Mammary epithelial cell (primary cell): ENCODE results near the gene TMC4.

Experiments used
- EZH2 ChIP-seq: IDR thresholded peaks from 2 replicates; pipeline ENCODE4 v1.6.1; 2012; ENCODE audit warnings: low read length, inconsistent platforms, borderline replicate concordance
- TF ChIP-seq, protein P1 (sequence below), 2 donors: IDR thresholded peaks in 1 of 2; conservative IDR thresholded peaks in 1 of 2; 2 replicates each; pipeline ENCODE4 v1.5.1; 2011 to 2012; ENCODE audit warnings: inconsistent platforms in 2 of 2, low read length in 2 of 2, mild to moderate bottlenecking in 2 of 2, control low read depth in 1 of 2, low read depth in 1 of 2; ENCODE audit not compliant: insufficient read depth in 1 of 2; ENCODE audit errors: extremely low read depth in 1 of 2

DNA sequence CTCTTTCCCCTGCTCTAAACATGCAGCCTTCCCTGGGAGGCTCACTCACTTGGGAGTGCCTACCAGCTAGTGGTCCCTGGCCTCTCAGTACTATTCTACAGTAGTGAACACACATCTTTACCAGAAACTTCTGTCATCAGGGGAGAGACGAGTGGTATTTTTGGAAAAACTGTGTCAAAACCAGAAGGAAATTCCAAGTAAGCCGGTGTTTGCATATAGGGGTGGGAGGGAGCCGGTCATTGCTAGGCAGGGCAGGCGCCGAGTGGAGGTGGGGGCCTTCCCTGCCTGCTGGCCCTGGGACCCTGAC, 34.7 kb upstream of the TMC4 start:
- TF ChIP-seq, protein P1, sequence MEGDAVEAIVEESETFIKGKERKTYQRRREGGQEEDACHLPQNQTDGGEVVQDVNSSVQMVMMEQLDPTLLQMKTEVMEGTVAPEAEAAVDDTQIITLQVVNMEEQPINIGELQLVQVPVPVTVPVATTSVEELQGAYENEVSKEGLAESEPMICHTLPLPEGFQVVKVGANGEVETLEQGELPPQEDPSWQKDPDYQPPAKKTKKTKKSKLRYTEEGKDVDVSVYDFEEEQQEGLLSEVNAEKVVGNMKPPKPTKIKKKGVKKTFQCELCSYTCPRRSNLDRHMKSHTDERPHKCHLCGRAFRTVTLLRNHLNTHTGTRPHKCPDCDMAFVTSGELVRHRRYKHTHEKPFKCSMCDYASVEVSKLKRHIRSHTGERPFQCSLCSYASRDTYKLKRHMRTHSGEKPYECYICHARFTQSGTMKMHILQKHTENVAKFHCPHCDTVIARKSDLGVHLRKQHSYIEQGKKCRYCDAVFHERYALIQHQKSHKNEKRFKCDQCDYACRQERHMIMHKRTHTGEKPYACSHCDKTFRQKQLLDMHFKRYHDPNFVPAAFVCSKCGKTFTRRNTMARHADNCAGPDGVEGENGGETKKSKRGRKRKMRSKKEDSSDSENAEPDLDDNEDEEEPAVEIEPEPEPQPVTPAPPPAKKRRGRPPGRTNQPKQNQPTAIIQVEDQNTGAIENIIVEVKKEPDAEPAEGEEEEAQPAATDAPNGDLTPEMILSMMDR (conservative IDR thresholded peaks at IDR 0.05 in 1 of 2, IDR thresholded peaks at IDR 0.05 in 1 of 2; ENCODE audit: extremely low read depth in 1 of 2, insufficient read depth in 1 of 2, low read depth in 1 of 2, low read length in 2 of 2): no peak
- TF ChIP-seq EZH2: no peak
